BJ (cell line): ENCODE results near the gene PLXNA2. TPM values are rescaled to one million over a fixed set of nuclear protein-coding genes. Genes with fewer than 3 reads are reported as not detected.

Experiments used
- CTCF ChIA-PET: fragments of 350-600 bp; formaldehyde crosslinking; extraction: SDS; loops from one replicate; lab custom pipeline; 2021; ENCODE audit warnings: antibody characterized with exemption, inconsistent platforms; lab: Yijun Ruan, JAX
- POLR2A ChIA-PET: fragments of 300-600 bp; sonication (Branson Sonifier 250); formaldehyde crosslinking; extraction: SDS; loops from one replicate; lab custom pipeline; 2021; ENCODE audit warnings: antibody characterized with exemption; lab: Charles Lee
- DNase-seq: peaks from one replicate; pipeline ENCODE4 v3.0.0-alpha.2; 2011; ENCODE audit warnings: low read depth
- H3K27me3 ChIP-seq: 2 replicates; pipeline ENCODE4 v1.6.0; 2011; ENCODE audit warnings: low read length; ENCODE audit not compliant: control insufficient read depth, insufficient read depth
- H3K36me3 ChIP-seq: 2 replicates; pipeline ENCODE4 v1.5.1; 2011; ENCODE audit warnings: low read length; ENCODE audit not compliant: control insufficient read depth, insufficient read depth
- H3K4me3 ChIP-seq: 2 replicates; pipeline ENCODE4 v1.5.1; 2011; ENCODE audit warnings: low read depth, mild to moderate bottlenecking, control low read depth, low read length
- polyA plus RNA-seq: library from polyadenylated mRNA; depleted of rRNA; stranded (reverse); fragments of >200 nt; gene quantifications from 2 replicates; pipeline ENCODE4 v1.2.3, GENCODE V29; 2011
- TF ChIP-seq, protein P1 (sequence below): IDR thresholded peaks from 2 replicates; pipeline ENCODE4 v1.5.1; 2011; ENCODE audit warnings: low read depth, mild to moderate bottlenecking, control low read depth, inconsistent platforms, low read length, moderate library complexity; ENCODE audit not compliant: insufficient read depth

Gene PLXNA2
- polyA plus RNA-seq, 1 experiment = 2.7 TPM

DNA sequence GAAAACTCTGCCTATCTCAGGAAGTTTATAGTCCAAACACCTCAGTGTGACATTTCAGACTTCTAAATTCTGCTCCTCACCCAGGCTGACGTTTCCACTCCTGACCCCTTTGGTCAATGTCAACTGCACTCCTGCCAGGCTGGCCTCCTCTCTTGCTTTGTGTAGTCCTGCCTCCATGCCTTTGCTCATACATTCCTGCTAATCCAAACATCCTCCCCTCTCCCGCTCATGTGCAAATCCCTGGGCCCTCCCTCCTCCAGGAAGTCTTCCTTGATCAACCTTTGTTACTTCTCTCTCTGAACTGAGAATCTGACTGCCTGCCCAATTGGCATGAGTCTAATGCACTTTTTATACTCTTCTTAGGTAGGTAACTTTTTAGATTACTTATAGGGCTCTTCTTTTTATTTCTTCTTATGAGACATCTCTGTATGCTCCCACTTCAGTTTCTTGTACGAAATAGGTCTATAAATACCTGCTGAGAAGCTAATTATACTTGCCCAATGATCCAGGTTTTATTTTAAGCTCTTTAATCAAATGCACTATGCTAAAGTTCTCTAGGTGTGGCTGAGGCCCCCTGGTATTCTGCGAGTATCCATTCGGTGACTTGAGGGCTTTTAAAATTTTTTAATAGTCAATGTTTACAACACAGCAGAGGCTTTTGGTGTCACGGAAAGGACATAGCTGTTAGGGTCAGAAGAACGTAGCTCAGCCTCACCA is 128.1 kb downstream of the PLXNA2 start:
- ChIA-PET POLR2A (no interaction called here), CTCF (interaction anchor here (0.9 to 3.0 kb wide), 4 partner anchors 16 to 129 kb away, joined by 3 to 10 read pairs (median 6); no protein-coding TSS in a partner anchor)
- H3K36me3 ChIP-seq = no peaks in the 10 kb centered on the region
- H3K27me3 ChIP-seq = no peaks in the 10 kb centered on the region
- no peak overlapping the region for H3K4me3 ChIP-seq
- no peak for DNase-seq
- TF ChIP-seq, protein P1, sequence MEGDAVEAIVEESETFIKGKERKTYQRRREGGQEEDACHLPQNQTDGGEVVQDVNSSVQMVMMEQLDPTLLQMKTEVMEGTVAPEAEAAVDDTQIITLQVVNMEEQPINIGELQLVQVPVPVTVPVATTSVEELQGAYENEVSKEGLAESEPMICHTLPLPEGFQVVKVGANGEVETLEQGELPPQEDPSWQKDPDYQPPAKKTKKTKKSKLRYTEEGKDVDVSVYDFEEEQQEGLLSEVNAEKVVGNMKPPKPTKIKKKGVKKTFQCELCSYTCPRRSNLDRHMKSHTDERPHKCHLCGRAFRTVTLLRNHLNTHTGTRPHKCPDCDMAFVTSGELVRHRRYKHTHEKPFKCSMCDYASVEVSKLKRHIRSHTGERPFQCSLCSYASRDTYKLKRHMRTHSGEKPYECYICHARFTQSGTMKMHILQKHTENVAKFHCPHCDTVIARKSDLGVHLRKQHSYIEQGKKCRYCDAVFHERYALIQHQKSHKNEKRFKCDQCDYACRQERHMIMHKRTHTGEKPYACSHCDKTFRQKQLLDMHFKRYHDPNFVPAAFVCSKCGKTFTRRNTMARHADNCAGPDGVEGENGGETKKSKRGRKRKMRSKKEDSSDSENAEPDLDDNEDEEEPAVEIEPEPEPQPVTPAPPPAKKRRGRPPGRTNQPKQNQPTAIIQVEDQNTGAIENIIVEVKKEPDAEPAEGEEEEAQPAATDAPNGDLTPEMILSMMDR = no peak

DNA sequence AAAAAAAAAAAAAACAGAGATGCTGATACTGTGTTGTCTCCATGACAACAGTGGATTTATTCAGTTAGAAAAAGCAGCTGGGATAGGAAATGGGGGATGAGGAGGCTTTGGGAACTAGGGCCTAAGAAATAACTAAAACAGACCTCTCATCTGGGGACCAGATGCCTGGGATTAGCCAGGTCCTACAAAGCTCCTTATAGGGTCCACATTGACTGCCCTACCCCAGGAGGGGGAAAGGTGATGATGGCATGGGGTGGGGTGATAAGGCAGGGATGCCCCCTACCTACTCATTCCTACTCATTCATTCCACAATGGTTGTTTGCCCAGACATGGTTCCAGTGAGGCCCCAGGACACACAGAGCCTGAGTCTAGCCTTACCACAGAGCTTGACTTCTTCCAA is 131.2 kb downstream of the PLXNA2 start:
- ChIA-PET CTCF (interaction anchor here (1.1 to 2.6 kb wide), 3 partner anchors 10 to 131 kb away, joined by 4 to 22 read pairs (median 5); partner anchors contain the start of gene PLXNA2), POLR2A (no interaction called here)
- Histone ChIP-seq H3K36me3 (no peaks in the 10 kb centered on the region), H3K4me3 (no peak overlapping the region), H3K27me3 (no peaks in the 10 kb centered on the region)
- DNase-seq = no peak
- TF ChIP-seq, protein P1 = no peak

DNA sequence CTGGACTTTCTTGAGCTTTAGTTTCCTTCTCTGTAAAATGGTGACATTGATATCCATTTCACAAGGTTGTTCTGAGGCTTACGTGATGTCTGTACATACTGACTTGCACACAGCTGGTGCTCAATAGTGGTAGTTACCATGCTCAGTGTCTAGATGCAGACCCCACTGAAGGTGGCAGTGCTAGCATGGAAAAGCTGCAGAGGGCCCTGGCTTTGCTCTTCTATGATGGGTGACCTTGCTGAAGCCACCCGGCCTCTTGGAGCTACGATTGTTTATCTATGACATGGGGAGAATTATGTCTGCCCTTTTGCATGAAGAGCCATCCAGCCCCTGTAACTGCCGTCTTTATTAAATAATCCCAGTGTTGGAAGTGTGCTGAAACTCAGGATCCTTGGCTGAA is 131.8 kb downstream of the PLXNA2 start:
- no peaks in the 10 kb centered on the region for H3K36me3 ChIP-seq
- POLR2A ChIA-PET = no interaction called here
- DNase-seq = no peak
- no peaks in the 10 kb centered on the region for H3K27me3 ChIP-seq
- no peak overlapping the region for H3K4me3 ChIP-seq
- TF ChIP-seq, protein P1 = no peak
- CTCF ChIA-PET = interaction anchor here (0.8 to 2.6 kb wide), 6 partner anchors 9 to 132 kb away, joined by 3 to 22 read pairs (median 3); partner anchors contain the start of gene PLXNA2

DNA sequence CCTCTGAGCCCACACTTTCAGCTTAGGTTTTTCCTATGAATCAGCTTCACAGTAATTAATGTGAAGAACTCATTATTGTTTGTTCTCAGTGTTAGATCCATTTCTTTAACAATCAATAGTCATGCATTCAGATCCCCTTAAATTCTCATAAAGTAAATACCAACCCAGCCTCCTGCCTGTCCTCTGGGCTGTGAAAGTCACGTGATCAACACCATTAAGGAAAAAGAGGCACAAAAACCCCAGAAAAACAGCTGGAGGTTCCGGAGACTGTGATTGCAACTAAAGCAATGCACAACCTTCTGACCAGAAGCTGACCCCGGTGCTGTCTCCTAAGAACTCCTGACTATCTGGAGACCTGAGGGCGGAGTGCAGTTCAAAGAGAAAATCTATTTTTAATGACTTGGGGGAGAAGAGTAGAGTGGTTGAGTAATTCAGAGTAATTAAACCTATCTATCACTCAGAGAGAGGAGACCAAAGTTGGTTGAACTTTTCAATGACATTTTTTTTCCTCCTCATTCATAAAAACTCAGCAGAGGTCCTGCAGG is 132.5 kb downstream of the PLXNA2 start:
- POLR2A ChIA-PET = no interaction called here
- Histone ChIP-seq H3K36me3 (no peaks in the 10 kb centered on the region), H3K4me3 (no peak overlapping the region), H3K27me3 (no peaks in the 10 kb centered on the region)
- CTCF ChIA-PET = interaction anchor here (0.8 to 2.6 kb wide), 7 partner anchors 10 to 133 kb away, joined by 3 to 22 read pairs (median 3); partner anchors contain the start of gene PLXNA2
- TF ChIP-seq, protein P1 = no peak
- no peak for DNase-seq

DNA sequence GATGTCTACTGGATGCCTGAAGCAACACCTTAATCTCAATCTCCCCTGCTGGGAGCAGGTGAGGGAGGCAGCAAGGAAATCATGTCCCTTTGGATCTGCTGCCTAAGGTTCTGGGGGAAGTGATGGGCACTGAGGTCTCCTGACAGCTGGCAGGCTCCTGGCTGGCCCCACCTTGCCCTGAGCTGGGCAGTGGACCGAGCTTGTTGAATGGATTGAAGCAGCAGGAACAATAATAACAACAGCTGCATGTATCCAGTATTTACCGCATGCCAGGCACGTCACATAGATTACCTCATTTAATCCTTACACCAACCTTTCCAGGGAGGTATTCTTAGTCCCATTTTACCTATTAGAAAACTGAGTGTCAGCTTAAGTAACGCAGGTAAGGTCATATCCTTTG is 133.9 kb downstream of the PLXNA2 start:
- ChIA-PET POLR2A (no interaction called here), CTCF (interaction anchor here (0.6 to 2.6 kb wide), 8 partner anchors 12 to 134 kb away, joined by 3 to 22 read pairs (median 3); partner anchors contain the start of gene PLXNA2)

More for the DNA sequence above, 133.9 kb downstream of the PLXNA2 start:
- Histone ChIP-seq H3K27me3 (no peaks in the 10 kb centered on the region), H3K36me3 (no peaks in the 10 kb centered on the region), H3K4me3 (no peak overlapping the region)
- TF ChIP-seq, protein P1 = no peak
- no peak for DNase-seq
